ENCODE results near the gene HSPG2. TPM values are rescaled to one million over a fixed set of nuclear protein-coding genes. Genes with fewer than 3 reads are reported as not detected.

Gene HSPG2
- polyA plus RNA-seq, 3 donors: 173 to 209 (median 188) TPM

Other genes with a start within 250 kb of the HSPG2 start
- gene USP48, start 154.2 kb downstream of the HSPG2 start, polyA plus RNA-seq (ENCODE audit: insufficient read length in 3 of 3): 10 to 100 TPM; 57.2 to 80.3 (median 70.5) TPM
- gene LDLRAD2, start 125.0 kb downstream of the HSPG2 start, polyA plus RNA-seq (ENCODE audit: insufficient read length in 3 of 3): 1 to 10 TPM; 3.7 to 5.8 (median 4.0) TPM
- under 1 TPM in 1 of 3 donors, not detected in 2; 0.36 TPM for gene CELA3B, start 39.7 kb upstream of the HSPG2 start, polyA plus RNA-seq (ENCODE audit: insufficient read length in 3 of 3)
- not detected for gene CELA3A, start 64.3 kb upstream of the HSPG2 start, polyA plus RNA-seq (ENCODE audit: insufficient read length in 3 of 3)
- 100 to 1,000 TPM; 329 to 369 (median 366) TPM for gene CDC42, start 115.4 kb upstream of the HSPG2 start, polyA plus RNA-seq (ENCODE audit: insufficient read length in 3 of 3)
- 1 to 10 TPM; 6.0 to 8.7 (median 7.6) TPM for gene WNT4, start 205.8 kb upstream of the HSPG2 start, polyA plus RNA-seq (ENCODE audit: insufficient read length in 3 of 3)

Measured in renal pelvis (tissue), 3 donors.